Hepatic stellate cell (primary cell): ENCODE measurements around the gene MIEF2.
A peak's percentile ranks its signal among the peaks of the same experiment; 100 is the strongest.

ENCODE experiments used
- DNase-seq: peaks from one replicate; pipeline ENCODE4 v3.0.0; 2011; ENCODE audit warnings: low spot score

MIEF2 gene

DNA sequence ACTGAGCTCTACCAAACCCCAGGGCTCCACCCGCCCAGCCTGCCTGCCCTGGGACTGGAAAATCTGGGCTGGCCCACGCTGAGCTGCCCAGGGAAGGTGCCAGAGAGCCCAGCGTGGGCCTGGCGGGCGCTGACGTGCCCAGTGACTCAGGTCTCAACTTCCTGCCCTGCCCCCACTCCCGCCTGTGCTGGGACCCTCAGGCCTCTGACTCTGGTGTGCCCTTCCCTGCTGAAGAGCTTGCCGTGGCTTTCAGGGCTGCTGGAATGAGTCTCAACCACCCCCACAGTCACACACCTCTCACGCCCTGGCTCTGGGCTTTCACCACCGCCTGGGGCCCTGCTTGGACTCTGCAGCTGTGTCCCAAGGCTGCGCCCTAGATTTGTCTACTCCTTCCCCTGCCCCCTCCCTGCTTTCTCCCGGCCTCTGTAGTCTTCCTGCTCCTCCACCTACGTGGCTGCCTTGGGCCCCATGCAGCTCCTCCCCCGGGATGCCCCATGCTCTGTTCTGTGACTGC is 24.7 kb upstream of the MIEF2 start:
- no peak for DNase-seq

DNA sequence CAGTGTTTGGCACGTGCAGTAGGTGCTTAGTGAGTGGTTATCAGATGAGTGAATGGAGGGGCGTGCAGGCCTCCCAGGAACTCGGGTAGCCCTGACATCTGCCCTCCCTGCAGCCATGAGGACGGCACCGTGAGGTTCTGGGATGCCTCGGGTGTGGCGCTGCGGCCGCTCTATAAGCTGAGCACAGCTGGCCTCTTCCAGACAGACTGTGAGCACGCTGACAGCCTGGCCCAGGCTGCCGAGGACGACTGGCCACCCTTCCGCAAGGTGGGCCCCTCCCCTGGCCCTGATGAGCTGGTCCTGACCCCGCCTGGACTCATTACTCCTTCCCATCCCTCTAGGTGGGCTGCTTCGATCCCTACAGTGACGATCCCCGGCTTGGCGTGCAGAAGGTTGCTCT is 24.0 kb upstream of the MIEF2 start:
- no peak for DNase-seq

DNA sequence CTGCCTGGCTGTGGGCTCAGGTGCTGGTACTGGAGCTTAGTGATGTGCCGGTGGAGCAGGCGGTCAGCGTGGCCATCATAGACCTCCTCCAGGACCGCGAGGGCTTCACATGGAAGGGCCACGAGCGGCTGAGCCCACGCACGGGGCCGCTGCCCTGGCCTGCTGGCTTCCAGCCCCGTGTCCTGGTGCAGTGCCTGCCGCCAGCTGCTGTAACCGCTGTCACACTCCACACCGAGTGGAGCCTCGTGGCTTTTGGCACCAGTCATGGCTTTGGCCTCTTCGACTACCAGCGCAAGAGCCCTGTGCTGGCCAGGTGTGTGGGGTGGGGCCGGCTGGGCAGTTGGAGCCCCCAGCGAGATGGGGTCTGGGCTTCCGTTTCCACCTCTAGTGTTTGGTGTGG is 23.0 kb upstream of the MIEF2 start:
- no peak for DNase-seq

DNA sequence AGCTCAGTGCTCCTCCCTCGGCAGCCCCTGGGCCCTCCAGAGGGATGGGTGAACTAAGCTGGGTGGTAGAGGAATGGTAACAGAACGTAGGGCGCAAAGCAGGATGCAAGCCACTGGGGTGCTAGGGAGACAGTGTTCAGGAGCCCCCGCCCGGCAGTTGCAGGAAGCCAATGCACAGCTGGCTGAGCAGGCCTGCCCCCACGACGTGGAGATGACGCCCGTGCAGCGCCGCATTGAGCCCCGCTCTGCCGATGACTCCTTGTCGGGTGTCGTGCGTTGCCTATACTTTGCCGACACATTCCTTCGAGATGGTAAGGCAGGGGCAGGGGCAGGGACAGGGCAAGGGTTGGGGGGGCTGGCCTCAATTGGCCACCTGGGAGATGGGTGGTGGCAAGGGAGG is 22.2 kb upstream of the MIEF2 start:
- no peak for DNase-seq

DNA sequence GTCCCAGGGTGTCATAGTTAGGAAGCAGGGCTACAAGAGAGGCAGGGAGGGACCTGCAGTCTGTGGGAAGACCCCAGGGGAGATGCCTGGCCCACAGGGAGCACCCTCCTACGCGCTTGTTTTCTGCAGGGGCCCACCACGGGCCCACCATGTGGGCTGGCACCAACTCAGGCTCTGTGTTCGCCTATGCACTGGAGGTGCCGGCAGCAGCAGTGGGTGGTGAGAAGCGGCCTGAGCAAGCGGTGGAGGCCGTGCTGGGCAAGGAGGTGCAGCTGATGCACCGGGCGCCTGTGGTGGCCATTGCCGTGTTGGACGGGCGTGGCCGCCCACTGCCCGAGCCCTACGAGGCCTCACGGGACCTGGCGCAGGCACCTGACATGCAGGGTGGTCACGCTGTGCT is 20.0 kb upstream of the MIEF2 start:
- no peak for DNase-seq

DNA sequence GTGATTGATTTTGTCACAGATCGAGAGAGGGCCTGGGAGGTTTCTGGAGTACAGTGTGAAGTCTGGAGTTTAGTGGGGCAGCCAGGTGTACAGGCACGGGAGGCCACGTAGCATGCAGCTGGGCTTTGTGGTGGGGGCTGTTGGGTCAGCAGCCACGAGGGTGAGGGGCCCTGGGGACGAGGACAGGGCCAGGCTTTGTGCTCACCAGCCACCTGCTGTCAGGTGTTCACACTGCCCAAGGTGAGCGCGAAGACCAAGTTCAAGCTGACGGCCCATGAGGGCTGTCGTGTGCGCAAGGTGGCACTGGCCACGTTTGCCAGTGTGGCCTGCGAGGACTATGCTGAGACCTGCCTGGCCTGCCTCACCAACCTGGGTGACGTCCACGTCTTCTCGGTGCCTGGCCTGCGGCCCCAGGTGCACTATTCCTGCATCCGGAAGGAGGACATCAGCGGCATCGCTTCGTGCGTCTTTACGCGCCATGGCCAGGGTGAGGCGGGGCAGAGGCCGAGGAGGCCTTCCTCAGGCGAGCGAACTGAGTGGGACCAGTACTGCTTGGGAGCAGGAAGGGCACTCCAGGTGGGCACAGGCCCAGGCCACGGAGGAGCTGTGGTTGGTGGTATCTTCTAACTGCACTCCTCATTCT is 19.1 kb upstream of the MIEF2 start:
- no peak for DNase-seq

DNA sequence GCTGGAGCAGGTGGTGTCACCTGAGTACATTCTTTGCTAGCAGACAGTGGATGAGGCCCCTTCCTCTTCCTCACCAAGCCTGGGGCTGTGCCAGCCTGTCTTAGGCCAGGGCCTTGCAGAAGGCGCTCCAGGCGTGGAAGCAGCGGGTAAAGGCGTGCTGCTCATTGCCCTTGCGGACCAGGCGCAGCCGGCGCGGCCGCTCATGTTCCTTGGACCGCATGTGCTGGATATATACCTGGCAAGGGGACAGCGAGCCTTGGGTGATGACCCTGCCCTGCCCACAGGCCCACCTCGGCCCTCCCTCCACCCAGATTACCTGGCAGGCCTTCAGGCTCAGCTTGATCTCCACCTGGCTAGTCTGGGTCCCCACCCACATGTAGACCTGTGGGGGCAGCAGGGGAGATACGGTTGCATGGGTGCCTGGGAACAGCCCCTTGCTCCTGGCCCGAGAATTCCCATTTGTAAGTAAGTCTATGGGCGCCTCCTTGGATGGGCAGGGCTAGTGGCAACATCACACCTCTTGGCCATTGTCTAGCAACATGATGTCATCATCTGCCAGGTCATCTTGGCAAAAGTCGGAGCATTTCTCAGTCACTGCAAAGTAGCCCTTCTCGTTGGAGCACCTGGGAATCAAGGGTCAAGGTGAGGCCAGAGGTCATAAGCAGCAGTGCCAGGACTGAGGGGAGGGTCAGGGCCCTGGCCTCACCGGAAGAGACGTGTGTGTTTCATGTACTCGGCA is 15.3 kb upstream of the MIEF2 start:
- no peak for DNase-seq

DNA sequence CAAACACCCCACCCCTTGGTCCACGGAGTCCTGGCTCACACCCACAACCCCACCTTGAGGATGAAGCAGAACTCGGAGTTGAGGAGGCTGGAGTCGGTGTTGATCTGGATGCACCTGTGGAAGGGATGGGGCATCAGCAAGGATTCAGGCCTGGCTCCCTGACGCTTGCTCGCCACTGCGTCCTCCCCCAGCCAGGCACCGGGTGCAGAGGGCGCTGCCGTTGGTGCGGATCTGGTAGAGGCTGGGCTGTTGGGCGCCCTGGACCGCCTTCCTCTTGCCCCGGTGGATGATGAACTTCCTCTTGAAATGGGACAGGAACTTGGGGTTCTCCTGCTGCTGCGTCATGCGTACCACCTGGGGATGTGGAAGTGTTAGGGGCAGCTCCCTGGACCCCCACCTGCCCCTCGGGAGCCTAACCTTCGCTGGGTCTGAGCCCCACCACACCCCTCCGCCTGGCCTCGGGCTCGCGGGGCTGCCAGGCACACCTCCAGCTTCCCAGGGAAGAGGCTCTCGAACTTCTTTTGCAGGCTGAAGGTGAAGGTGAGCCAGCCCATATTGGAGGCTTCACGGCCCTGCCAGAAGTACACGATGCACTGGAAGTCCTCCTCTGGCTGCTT is 14.2 kb upstream of the MIEF2 start:
- DNase-seq: no peak

DNA sequence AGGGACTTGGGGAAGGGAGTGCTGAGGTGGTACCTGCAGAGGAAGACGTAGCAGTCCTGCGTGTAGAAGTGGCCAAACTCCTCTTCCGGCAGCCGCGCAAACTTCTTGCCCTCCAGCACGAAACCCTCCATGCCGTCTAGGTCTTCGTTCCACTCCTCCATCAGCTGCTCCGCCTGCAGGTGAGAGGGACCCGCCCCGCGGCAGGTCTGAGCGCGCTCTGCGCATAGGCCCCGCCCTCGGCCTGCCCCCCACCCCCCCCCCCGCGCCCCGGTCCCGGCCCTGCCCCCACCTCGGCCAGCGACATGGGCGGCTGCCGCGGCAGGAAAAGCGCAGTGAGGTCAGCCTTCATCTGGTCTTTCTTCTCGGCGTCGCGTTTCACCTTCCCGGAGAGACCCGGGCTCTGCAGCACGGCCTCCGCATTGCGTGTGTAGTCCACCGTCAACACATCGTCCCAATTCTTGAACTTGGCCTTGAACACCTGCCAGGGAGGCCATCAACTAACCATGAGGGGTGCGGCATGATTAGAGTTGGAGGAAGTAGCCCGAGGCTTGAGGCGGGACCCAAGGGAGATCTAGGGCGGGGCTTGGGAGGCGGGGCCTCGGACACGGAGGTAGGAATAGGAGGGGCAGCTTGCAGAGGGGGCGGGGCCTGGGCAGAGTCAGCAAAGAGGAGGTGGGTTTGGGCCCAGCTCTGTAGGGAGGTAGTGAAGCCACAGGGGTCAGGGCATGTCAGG is 13.4 kb upstream of the MIEF2 start:
- DNase-seq: peak; percentile 41

DNA sequence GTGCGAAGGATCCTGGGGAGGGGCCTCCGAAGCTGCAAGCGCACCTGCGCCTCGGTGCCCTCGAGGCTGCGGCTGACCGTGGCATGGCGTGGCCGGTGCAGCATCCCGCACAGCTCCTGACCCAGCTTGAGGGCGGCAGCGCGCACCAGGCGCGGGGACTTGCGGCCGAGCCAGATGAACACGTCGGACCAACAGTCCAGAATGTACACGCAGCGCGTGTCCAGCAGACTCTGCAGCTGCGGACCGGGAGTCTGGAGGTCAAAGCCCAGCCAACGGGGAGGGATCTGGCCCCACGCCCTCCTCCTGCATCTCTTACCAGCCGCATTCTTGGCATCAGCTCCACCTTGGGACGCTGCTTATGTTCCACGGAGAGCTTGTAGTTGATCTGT is 12.9 kb upstream of the MIEF2 start:
- no peak for DNase-seq

DNA sequence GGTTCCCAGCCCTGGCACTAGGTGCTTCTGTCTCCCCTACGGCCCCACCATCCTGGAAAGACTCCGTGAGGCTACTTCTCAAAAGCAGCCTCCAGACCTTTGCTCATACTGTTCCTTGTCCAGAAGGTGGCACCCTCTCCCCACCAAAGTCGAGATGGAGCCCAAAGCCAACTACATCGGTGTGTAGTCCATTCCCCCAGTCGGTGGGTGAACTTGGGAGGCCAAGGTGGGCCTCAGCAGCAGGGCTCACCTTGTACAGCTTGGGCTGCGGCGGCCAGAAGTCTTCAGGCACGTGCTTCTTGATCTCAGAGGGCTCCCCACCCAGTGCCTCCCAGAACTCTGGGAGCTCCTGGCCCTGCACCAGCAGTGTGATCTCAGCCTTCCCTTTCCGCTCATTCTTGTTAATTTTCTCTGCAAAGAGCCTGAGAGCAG is 12.1 kb upstream of the MIEF2 start:
- peak; percentile 93 for DNase-seq

DNA sequence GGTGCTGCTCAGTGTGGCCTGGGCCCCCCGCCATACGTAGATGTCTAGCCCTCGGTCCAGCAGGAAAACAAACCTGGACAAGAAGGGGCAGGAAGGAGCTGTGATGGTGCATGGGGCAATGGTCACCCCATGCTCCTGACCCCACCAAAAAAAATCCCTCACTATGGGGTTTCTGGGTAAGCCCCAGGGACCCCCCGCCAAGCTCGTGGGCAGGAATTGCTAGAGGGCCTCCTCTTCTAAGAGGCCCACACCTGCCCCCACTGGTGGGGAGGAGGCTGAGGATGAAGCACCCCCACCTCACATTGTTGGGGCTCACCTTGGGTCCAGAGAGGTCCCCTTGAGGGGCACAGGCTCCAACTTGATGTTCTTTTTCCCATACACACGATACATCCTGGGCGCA is 11.7 kb upstream of the MIEF2 start:
- DNase-seq: no peak

DNA sequence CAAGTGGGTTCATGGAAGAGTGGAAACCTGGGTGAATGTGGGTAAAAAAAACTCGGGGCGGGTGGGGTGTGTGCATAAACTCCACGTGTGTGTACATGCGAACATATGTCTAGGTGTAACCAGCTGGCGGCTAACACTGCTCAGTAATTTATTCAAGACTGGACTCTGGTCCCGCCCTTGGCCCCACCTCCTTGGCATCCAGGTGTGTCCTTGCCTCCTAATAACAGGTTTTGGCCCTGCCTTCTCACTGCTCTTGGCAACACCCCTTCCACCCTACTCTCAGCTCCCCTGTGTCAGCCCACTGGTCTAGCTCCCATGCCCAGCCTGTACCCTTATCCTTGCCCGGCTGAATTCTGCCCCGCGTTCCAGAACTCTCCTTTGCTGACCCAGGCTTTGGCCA is 10.2 kb upstream of the MIEF2 start:
- DNase-seq: no peak

DNA sequence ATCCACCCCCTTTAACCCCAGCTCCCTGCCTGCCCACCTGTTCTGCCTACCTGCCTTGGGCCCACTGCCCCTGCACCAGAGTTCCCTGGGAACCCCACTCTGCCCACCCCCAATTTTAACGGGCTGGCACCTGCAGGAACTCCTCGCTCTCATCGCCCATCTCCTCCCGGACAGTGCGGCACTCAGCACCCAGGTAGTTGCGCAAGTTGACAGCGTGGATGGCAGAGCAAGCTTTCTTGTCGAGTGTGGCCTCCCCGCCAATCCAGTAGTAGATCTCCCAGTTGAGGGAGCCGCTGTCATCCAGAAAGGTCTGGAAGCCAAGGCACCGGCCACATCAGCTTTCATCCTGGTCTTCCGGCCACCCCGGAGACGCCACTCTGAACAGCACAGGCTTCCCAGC is 9.8 kb upstream of the MIEF2 start:
- DNase-seq: no peak

DNA sequence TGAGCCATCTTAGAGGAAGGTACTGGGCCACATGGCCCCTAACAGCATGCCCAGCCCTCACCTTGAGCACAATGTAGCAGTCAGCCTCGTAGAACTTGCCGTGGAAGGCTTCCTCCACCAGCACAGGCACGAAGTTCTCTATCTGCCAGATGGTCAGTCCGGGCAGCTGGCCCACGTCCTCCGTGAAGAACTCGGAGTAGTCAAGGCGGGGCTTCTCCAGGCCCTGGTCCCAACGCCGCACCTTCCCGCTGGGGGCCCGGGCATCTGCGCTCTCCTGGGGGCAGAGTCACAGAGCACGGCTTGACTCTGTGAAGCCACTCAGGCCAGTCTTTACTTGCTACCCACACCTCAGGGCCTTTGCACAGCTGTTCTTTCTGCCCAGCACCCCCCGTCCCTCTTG is 9.3 kb upstream of the MIEF2 start:
- DNase-seq: no peak

DNA sequence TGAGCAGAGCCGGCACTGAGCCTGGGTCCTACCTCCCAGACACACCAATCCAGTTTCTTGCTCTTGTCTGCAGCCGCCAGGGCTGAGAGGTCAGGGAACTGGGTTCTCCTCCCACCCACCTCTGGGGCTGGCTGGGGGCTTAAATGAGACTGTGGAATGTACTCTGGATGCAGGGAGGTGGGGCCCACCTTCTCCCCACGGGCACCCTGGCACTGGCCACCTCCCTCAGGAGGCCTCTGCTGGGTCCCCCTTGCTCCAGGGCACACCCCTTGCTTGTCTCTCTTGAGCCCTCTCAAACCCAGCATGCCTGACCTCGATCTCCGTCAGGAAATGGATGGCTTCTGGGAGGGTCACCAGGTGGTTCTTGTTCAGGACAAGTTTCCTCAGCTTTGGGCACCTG is 8.3 kb upstream of the MIEF2 start:
- no peak for DNase-seq

DNA sequence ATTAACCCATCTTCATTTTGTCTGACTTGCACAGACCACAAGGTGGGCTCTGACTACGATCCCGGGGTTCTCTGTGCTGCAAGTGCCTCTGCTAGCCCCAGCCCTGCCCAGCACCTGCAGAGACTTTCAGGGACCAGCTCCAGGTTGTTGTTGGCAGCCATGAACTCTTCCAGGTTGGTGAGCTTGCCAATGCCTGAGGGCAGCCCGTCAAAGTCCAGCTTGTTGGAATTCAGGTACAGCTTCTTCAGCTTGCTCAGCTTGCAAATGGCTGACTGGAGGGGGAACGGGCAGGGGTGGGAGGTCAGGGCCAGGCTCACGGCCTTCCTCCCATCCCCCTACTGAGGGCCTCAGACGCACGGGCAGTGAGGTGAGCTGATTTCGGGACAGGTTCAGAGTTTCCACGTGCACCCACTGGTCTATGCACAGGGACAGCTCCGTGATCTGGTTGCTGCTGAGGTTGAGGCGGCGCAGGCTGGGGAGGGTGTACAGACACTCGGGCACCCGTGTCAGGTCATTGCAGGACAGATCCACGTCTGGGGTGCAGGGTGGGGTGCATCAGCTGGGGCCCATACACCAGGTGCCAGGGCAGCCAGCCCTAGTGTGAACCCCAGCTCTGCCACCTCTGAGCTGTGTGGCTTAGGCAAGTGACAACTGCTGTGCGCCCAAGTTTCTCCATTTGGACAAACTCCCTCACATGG is 7.1 kb upstream of the MIEF2 start:
- DNase-seq: no peak

DNA sequence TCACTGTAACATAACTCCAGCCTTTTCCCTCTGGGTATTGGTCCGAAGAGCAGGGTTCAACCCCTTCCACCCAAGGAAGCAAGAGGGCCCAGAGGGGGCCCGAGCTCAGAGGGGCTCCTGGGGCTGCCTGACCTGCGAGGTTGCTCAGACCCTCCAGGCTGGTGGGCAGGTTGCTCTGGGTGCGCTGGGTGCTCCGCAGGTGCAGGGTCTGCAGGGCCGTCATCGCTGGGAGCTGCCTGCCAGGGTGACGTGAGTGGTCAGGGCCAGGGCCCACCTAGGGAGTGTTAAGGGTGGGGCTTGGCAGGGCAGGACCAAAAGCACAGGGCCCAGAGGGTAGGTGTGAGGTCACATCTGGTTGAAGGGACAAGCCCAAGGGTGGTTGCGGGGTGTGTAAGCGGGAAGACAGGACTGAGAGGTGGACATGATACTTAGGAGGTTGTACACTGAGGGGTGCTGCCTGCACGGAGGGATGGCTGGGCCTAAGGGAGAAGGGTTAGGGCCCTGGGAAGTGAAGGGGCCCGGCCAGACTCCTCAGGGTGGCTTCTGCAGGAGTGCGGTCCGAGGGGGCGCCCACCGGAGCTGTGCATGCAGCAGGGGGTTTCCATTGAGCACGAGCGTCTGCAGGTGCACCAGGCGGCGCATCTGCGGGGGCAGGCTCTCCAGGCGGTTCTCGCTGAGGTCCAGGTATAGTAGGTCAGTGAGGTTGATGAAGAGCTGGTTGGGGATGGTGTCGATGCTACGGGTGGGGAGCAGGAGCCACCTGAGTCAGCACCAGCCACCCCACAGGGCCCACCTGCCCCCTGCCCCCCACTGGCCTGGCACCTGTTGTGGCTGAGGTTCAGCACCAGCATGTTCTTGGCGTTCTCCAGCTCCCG is 6.3 kb upstream of the MIEF2 start:
- no peak for DNase-seq

DNA sequence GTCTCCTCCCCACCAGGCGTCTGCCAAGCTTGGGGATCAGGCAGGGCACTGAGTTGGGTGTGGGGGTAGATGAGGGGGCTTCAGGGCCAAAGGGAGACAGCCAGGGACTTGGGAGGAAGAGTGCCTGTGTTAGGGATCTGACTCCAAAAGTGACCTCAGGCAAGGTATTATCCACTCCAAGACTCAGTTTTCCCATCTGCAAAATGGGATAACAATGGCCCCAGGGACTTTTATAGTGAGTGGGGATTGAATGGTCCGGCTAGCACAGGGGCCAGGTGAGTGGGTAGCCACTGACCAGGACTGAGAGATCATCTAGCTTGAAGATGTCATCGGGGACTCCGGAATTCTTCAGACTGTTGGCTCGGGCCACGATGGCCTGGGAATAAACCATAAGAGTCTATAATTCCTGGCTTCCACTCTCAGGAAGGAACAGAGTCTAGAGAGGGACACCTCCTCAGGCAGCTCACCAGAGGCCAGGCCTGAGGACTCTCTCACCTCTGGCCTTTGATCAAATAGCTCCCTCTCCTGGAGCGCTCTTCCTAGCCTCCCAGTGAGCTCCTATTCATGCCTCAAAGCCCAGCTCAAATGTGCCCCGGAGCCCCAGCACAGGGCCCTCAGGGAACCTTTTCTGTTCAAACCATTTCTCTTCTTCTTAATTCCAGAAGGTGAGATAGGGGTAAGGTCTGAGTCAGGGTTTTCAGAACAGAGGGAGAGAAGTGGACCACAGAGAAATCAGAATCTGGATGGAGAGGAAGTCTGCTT is 5.4 kb upstream of the MIEF2 start:
- no peak for DNase-seq

DNA sequence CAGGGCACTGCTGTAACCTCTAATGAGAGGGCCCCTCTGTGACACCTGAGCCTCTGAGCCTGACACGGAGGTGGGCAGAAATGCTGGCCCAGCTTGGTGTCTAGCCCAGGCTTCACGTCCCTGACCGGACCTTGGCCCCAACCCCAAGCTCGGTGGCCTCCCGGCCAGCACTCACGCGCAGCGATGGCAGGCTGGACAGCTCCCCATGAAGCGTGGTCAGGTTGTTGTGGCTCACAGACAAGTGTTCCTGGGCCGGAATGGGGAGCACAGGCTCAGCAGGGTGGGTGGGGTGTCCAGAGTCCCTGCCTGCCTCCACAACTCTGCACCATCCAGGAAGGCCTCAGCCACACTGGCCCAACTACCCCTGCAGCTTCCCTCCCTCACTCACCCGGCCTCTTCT is 4.1 kb upstream of the MIEF2 start:
- no peak for DNase-seq
